ENCODE results near the gene ATP12A.

ATP12A gene

DNA sequence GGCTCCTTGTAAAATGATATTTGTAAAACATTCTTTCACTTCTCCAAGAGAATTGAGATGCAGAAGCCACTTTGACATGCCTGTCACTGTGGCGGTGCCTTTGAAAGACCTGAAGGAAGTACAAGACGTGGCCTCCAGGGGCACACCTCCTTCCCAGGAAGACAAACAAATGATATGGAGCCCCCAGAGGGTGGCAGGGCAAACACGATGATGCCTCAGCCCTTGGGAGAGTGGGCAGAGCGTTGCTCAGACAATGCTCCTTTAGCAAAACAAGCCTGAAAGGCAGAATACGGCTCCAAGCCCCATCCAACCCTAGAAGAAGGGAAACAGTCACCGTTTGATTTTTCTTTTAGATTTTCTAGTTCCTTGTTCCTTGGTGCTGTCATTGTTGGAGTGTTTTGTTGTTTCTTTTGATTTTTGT is 9.2 kb upstream of the ATP12A start:
- TF ChIP-seq POLR2A (IDR thresholded peaks at IDR 0.05; ENCODE audit: low read length) (no peak), GATA1 (IDR thresholded peaks at IDR 0.05; ENCODE audit: low read depth, low read length) (no peak)
- DNase-seq: peak; percentile 6 to 16

DNA sequence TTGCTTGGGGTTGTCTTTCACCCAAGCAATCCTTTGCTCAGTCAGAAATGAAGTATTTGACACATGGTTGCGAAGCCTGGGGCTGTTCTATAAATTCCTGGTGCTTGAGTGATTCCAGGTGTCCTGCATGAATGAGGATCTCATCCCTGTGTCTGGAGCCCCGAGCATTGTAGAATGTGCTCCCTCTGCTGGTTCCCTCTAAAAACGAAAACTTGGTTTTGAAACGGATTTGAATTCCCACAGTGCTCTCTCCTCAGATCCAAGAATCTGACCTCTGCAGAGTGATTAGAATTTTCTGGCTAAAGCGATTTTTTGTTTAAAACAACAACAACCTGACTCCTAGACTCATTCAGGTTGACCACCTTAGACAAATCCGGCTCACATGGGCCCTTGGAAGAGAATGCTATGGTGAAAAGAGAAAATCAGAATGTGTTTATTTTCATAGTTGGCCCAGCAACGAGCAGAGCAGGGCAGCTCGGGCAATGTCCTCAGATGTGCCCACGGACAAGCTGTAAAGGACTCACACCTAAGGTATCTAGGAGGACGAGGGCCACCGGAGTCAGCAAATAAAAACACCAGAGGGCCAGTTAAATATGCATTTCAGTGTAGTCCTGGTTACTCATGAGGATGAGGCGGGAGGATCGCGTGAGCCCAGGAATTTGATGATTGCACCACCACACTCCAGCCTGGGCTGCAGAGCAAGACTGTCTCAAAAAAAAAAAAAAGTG is 8.7 kb upstream of the ATP12A start:
- DNase-seq: peak; percentile 13 to 31

DNA sequence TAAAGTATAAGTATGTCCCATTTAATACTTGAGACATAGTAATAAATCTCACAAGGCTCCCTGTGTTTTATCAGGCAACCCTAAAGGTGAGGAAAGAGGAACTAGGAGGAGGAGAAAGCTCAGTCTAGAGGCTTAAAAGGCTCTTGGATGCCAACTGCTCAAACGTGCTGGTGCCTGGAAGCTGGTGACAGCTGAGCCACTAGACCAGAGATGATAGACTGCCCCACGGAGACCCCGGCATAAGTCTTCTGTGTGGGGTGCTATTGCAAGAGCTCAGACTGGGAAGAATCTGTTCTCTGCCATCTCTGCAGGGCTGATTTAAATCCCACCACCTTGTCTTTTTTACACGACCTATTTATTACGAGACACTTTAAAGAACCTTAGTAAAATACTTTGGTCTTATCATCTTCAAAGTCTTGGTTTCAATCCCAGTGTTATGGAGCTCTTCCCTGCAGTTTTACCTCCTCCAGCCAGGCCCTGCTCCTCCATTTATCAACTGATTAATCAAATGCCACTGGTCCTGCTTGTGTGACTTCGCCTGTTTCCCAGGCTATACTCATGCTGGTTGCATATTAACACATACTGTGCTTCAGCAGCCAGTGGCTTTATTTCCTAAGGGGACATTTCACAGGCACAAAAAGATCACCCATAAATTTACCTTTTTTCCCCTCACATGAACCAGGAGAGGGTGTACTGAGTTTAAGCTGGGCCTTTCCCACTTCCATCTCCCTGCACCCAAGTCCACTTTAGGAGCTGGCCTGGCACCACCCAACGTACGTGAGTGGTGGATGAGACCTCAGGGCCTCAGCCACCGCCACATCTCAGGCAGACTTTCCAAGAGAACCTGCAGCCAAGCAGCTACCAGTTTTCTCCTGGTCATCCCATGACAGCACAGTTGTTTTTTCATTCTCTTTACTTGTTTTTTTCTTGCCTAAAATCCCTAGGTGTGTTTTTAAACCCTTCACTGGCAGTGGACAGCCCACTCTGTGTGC is 7.8 kb upstream of the ATP12A start:
- no peak for TF ChIP-seq POLR2A (IDR thresholded peaks at IDR 0.05; ENCODE audit: low read length)
- TF ChIP-seq GATA1 (IDR thresholded peaks at IDR 0.05; ENCODE audit: low read depth, low read length): no peak
- no peak for DNase-seq

More for the DNA sequence above, 8.7 kb upstream of the ATP12A start:
- TF ChIP-seq POLR2A (IDR thresholded peaks at IDR 0.05; ENCODE audit: low read length) (no peak), GATA1 (IDR thresholded peaks at IDR 0.05; ENCODE audit: low read depth, low read length) (no peak)

DNA sequence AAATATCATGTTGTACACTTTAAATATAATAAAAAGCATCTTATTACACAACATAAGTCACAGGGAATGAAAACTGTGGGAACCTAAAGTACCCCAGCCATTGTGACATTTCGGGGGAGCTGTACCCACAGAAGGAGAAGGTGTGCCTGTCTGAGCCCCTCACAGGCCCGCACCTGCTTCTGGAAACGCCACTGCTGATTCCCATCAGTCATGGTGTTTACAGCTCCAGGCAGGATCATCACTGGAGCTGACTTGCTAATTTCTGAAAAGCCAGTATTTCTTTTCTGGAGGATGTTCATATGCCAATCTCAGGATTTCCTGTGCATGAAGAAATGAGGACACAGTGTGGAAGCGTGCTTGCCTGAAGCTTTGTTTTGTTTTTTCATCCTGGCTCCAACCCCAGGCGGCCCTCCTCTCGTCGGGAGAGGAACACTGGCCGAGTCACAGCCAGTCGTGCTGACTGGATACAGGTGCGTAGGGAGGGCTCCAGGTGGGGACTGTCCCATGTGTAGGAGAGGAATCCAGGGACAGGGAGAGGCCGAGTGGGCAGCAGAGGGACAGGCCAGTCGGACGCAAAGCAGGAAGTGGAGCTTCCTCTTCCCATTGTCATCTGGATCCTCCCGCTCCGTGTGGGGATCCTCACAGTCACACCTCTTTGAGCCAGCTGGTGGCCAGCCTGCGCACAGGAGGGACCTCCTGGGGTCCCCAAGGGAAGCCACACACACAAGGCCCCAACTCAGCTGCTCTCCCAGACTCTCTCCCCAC is 4.2 kb upstream of the ATP12A start:
- TF ChIP-seq GATA1 (IDR thresholded peaks at IDR 0.05; ENCODE audit: low read depth, low read length): no peak
- TF ChIP-seq POLR2A (IDR thresholded peaks at IDR 0.05; ENCODE audit: low read length): no peak
- no peak for DNase-seq

GRCh38 chr13:24678151-24678550 is 2.1 kb upstream of the ATP12A start:
- TF ChIP-seq POLR2A (IDR thresholded peaks at IDR 0.05; ENCODE audit: low read length) (no peak), GATA1 (IDR thresholded peaks at IDR 0.05; ENCODE audit: low read depth, low read length) (no peak)
- no peak for DNase-seq

GRCh38 chr13:24679686-24680085 is 522 bp upstream of the ATP12A start:
- no peak for TF ChIP-seq GATA1 (IDR thresholded peaks at IDR 0.05; ENCODE audit: low read depth, low read length)
- no peak for TF ChIP-seq POLR2A (IDR thresholded peaks at IDR 0.05; ENCODE audit: low read length)
- no peak for DNase-seq

DNA sequence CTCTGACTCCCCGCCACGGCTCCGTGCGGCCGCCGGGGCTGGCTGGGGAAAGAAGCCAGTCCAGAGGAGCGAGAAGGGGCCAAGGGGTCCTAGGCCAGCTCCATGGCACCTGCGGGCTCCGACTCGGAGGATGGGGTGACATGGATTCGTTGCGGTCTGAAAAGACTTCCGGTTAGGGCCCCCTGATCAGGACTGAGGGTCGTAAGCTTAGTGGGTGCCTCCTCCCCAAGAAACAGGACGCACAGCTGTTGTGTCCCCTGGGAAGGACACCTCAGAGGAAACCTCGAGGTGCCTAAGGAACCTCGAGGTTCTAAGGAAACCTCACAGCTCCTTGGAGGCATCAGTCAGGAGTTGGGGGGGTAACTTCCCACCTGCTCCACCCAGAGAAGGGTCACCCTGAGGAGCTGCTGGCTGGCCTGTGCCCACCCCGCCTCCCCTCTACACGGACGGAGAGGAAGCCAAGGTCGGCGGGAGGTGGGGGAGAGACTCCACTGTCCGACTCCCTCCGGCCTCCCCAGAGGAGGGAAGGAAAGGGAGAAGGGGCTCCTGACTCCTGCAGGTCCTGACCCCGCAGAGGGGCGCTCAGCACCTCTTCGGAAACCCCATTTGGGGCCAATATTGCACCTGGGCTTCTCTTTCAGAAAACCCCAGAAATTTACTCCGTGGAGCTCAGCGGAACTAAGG is 855 bp downstream of the ATP12A start:
- TF ChIP-seq POLR2A (IDR thresholded peaks at IDR 0.05; ENCODE audit: low read length) (no peak), GATA1 (IDR thresholded peaks at IDR 0.05; ENCODE audit: low read depth, low read length) (no peak)
- DNase-seq: no peak

- DNase-seq: no peak
- TF ChIP-seq GATA1 (IDR thresholded peaks at IDR 0.05; ENCODE audit: low read depth, low read length) (no peak), POLR2A (IDR thresholded peaks at IDR 0.05; ENCODE audit: low read length) (no peak)
These were observed 1.7 kb downstream of the ATP12A start for GRCh38 chr13:24681930-24682329.

- no peak for DNase-seq
- no peak for TF ChIP-seq GATA1 (IDR thresholded peaks at IDR 0.05; ENCODE audit: low read depth, low read length)
- no peak for TF ChIP-seq POLR2A (IDR thresholded peaks at IDR 0.05; ENCODE audit: low read length)
These were observed 2.1 kb downstream of the ATP12A start for GRCh38 chr13:24682353-24682752.

- TF ChIP-seq GATA1 (IDR thresholded peaks at IDR 0.05; ENCODE audit: low read depth, low read length): no peak
- no peak for TF ChIP-seq POLR2A (IDR thresholded peaks at IDR 0.05; ENCODE audit: low read length)
- no peak for DNase-seq
These were observed 3.1 kb downstream of the ATP12A start for GRCh38 chr13:24683351-24683750.

- DNase-seq: peak; percentile 46 to 63
- TF ChIP-seq GATA1 (IDR thresholded peaks at IDR 0.05; ENCODE audit: low read depth, low read length) (no peak), POLR2A (IDR thresholded peaks at IDR 0.05; ENCODE audit: low read length) (no peak)
These were observed 3.8 kb downstream of the ATP12A start for GRCh38 chr13:24683838-24684599.

GRCh38 chr13:24684600-24684998 is 4.4 kb downstream of the ATP12A start:
- DNase-seq: no peak
- no peak for TF ChIP-seq GATA1 (IDR thresholded peaks at IDR 0.05; ENCODE audit: low read depth, low read length)
- TF ChIP-seq POLR2A (IDR thresholded peaks at IDR 0.05; ENCODE audit: low read length): no peak
